Upper lobe of right lung (tissue), 1 donor: Measurements from ENCODE around the gene AKAP8L. TPM values are rescaled to one million over a fixed set of nuclear protein-coding genes. Genes with fewer than 3 reads are reported as not detected.

ENCODE experiments used
- ATAC-seq: fragments of 200-7000 bp; cut with Tn5 transposase; one replicate; pipeline ENCODE4 v1.9.1; 2020; ENCODE audit warnings: mild to moderate bottlenecking, moderate library complexity
- DNase-seq: peaks from one replicate; pipeline ENCODE4 v3.0.0-alpha.2; 2020
- H3K27ac ChIP-seq: fragments of 200-600 bp; one replicate; pipeline ENCODE4 v1.8.0; 2022
- H3K27me3 ChIP-seq: fragments of 200-600 bp; one replicate; pipeline ENCODE4 v1.8.0; 2022; ENCODE audit warnings: mild to moderate bottlenecking
- H3K36me3 ChIP-seq: fragments of 200-600 bp; one replicate; pipeline ENCODE4 v1.8.0; 2022
- H3K4me1 ChIP-seq: fragments of 200-600 bp; one replicate; pipeline ENCODE4 v1.8.0; 2022
- H3K4me3 ChIP-seq: fragments of 200-600 bp; one replicate; pipeline ENCODE4 v1.8.0; 2022; ENCODE audit warnings: mild to moderate bottlenecking
- H3K9me3 ChIP-seq: fragments of 200-600 bp; one replicate; pipeline ENCODE4 v1.8.0; 2022
- intact Hi-C: fragments of 100-400 bp; cut with DNase I; formaldehyde crosslinking; loops from one replicate; pipeline ENCODE4 v1.11.0; 2022
- total RNA-seq: library from RNA; stranded (reverse); fragmentation: NEBNext Ultra II Directional; extraction: Animal tissue kit (Norgen Biotek cat#: 25700); gene quantifications from one replicate; pipeline ENCODE4 v1.2.1, GENCODE V29; 2021
- TF ChIP-seq, protein P1 (sequence below): fragments of 200-600 bp; IDR thresholded peaks from one replicate; pipeline ENCODE4 v1.8.0; 2022; ENCODE audit warnings: antibody characterized with exemption
- donor health status: DM: no; HTN: yes; CAD: no; lungs with severe emphysema.

Gene AKAP8L
- total RNA-seq, 1 donor from 2014 or later, result 95.5 TPM

- Histone ChIP-seq H3K27ac (no peak overlapping the region), H3K27me3 (no peaks in the 10 kb centered on the region), H3K4me3 (no peak overlapping the region), H3K9me3 (no peaks in the 10 kb centered on the region), H3K4me1 (peaks cover 18% of the 10 kb centered on the region), H3K36me3 (no peaks in the 10 kb centered on the region)
- DNase-seq (peak; percentile 32), ATAC-seq (no peak)
- intact Hi-C loops, result no loop called here
- TF ChIP-seq, protein P1, sequence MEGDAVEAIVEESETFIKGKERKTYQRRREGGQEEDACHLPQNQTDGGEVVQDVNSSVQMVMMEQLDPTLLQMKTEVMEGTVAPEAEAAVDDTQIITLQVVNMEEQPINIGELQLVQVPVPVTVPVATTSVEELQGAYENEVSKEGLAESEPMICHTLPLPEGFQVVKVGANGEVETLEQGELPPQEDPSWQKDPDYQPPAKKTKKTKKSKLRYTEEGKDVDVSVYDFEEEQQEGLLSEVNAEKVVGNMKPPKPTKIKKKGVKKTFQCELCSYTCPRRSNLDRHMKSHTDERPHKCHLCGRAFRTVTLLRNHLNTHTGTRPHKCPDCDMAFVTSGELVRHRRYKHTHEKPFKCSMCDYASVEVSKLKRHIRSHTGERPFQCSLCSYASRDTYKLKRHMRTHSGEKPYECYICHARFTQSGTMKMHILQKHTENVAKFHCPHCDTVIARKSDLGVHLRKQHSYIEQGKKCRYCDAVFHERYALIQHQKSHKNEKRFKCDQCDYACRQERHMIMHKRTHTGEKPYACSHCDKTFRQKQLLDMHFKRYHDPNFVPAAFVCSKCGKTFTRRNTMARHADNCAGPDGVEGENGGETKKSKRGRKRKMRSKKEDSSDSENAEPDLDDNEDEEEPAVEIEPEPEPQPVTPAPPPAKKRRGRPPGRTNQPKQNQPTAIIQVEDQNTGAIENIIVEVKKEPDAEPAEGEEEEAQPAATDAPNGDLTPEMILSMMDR, result no peak
Observed at GRCh38 chr19:15381864-15382263, 36.9 kb downstream of the AKAP8L start.

DNA sequence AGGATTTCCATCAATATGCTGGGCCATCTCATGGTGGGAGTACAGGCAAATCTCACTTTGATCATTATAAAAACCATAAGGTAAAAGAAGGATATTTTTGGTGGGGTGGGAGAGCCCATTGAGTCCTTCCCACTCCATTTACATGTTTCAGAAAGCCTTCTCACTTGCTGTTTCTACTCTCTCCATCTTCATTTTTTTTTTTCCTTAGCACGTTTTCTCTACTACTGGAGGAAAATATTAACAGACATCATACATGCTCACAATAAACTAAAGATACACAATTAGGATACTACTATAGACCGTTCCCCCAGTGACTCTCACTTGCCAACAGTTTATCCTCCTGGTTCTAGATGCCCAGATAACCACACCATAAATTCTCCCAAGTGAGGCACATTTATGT, 37.4 kb downstream of the AKAP8L start:
- H3K27me3 ChIP-seq, result no peaks in the 10 kb centered on the region
- intact Hi-C loops, result no loop called here
- no peaks in the 10 kb centered on the region for H3K9me3 ChIP-seq
- no peak overlapping the region for H3K4me3 ChIP-seq
- no peaks in the 10 kb centered on the region for H3K36me3 ChIP-seq
- TF ChIP-seq, protein P1, result no peak
- H3K4me1 ChIP-seq, result peaks cover 23% of the 10 kb centered on the region
- ATAC-seq (no peak), DNase-seq (no peak)
- H3K27ac ChIP-seq, result no peak overlapping the region

DNA sequence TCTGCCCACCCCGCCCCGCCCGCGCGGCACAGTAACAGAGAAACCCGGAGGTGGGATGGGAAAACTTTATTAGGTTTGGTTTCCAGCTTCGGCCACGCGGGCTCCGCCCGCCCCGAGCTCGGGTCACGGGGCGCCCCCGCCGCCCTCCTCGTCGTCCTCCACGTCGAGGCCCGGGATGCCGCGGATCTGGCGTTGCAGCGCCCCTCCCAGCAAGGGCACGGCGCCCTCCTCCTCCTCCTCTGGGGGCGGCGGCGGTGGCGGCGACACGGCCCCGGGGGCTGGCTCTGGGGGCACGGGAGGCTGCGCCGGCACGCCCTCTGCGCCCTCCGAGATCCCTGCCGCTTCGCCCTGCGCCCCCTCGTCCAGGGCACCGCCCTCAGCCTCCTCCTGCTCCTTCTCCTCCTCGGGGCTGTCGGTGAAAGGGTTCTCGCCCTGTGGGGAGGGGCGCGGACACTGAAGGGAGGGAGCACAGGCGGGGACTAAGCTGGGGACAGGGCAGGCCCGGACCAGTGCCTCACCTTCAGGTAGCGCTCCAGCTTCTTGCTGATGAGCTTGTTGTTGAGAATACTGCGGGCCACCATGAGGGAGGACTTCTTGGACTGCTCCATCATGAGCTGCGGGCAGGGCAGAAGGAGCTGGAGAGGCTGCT, 38.7 kb downstream of the AKAP8L start:
- no peaks in the 10 kb centered on the region for H3K9me3 ChIP-seq
- DNase-seq, result no peak
- peak overlapping the region; percentile 100 for H3K4me3 ChIP-seq
- ATAC-seq, result peak; percentile 23
- intact Hi-C loops, result no loop called here
- no peaks in the 10 kb centered on the region for H3K36me3 ChIP-seq
- no peaks in the 10 kb centered on the region for H3K27me3 ChIP-seq
- peaks cover 32% of the 10 kb centered on the region for H3K4me1 ChIP-seq
- TF ChIP-seq, protein P1, result no peak
- H3K27ac ChIP-seq, result peak overlapping the region; percentile 98

DNA sequence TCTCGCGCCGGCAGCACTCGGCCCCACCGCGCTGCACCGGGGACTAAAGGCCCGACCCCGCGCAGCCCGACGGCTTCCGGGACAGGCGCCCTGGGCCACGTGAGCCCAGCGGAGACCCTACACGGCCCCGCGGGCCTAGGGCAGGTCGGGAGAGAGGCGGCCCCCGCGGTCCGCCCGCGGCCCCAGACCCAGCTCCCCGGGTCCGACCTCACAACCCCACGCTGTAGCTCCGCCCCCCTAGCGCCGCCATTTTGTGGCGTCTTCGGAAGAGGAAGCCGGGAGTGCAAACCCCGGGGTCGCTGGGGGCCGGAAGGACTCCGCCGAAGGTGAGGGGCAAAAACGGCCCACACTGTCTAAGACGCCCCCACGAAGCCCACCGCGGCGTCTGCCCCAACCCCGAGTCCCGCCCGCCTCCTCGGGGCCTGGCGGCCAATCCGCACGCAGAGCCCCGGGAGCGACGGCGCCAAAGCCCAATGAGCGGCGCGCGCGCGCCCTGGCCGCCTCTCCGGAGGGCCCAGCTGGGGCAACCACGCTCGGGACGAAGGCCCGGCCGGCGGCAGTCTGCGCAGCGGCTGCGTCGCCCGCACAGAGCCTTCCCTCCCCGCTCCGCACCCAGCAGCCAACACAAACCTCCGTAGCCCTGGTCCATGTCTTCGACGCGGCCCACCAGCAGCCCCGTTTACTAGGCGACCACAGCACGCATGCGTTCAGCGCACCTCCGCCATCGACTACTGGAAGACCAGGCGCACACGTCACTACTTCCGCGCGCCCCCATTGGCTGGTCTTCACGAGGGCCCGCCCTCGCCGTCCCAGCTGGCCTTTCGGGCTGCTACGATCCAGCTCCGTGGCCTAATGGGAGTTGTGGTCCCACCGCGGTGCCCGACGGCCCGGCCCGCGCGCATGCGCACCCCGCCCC, 39.4 kb downstream of the AKAP8L start, which contains the start of gene AKAP8:
Gene AKAP8 (minus strand): TSS at position 705 of the 916 bp plus-strand sequence. CDS start 56 bp downstream, at position 649.
- DNase-seq, result peak; percentile 99
- Histone ChIP-seq H3K27me3 (no peaks in the 10 kb centered on the region), H3K4me1 (peaks cover 40% of the 10 kb centered on the region), H3K9me3 (no peaks in the 10 kb centered on the region), H3K36me3 (no peaks in the 10 kb centered on the region), H3K4me3 (peak within 1 kb of the TSS; percentile 100), H3K27ac (peak within 1 kb of the TSS; percentile 98)
- TF ChIP-seq, protein P1, result no peak
- intact Hi-C loops, result no loop called here
- ATAC-seq, result peak; percentile 97

DNA sequence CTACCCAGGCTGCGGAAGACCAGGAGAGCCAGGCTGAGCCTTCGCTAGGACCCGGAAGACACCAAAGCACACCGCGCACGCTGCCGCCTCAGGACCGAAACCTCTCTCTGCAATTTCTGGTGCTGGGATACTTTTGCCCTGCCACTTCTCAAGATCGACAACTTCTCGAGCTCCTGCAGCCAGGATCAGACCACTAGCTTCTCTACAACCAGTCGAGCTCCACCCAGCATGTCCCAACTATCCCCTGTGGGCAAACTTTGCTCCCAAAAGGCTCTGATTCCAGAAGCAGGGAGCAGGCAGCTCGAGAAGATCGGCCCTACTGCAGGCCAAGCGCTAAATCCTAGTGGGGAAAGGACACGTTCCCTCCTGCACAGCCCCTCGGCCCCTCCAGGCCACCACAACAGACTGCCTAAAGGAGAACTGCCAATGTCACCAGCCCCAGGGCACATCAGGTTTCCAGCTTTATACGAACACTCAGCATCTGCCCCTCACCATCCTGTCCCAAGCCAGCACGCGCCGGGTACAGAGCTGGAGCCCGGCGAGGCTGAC, 40.2 kb downstream of the AKAP8L start:
- Histone ChIP-seq H3K4me1 (peaks cover 44% of the 10 kb centered on the region), H3K27me3 (no peaks in the 10 kb centered on the region), H3K27ac (peak overlapping the region; percentile 98), H3K36me3 (peaks cover 7% of the 10 kb centered on the region), H3K9me3 (no peaks in the 10 kb centered on the region), H3K4me3 (peak overlapping the region; percentile 100)
- peak; percentile 5 for ATAC-seq
- TF ChIP-seq, protein P1, result no peak
- intact Hi-C loops, result no loop called here
- peak; percentile 79 for DNase-seq
